Type B pancreatic cell (in vitro differentiated cells): Measurements from ENCODE around the gene COL4A6. TPM values are rescaled to one million over a fixed set of nuclear protein-coding genes. Genes with fewer than 3 reads are reported as not detected.

Experiments
- DNase-seq: peaks from one replicate; pipeline ENCODE4 v3.0.0; 2021; ENCODE audit warnings: mixed read lengths; ENCODE audit not compliant: unreplicated experiment; ENCODE audit errors: extremely low spot score
- H3K27ac Mint-ChIP-seq: 2 replicates; pipeline ENCODE4 v1.8.0; 2021; ENCODE audit warnings: mild to moderate bottlenecking, mixed read lengths
- H3K27me3 Mint-ChIP-seq: 2 replicates; pipeline ENCODE4 v1.8.0; 2021; ENCODE audit warnings: mixed read lengths
- H3K36me3 Mint-ChIP-seq: 2 replicates; pipeline ENCODE4 v1.8.0; 2021; ENCODE audit warnings: mixed read lengths
- H3K4me1 Mint-ChIP-seq: one replicate; pipeline ENCODE4 v1.8.0; 2021; ENCODE audit warnings: mixed read lengths; ENCODE audit not compliant: unreplicated experiment
- H3K4me3 Mint-ChIP-seq: 2 replicates; pipeline ENCODE4 v1.8.0; 2021; ENCODE audit warnings: mild to moderate bottlenecking, mixed read lengths
- H3K9me3 Mint-ChIP-seq: 2 replicates; pipeline ENCODE4 v1.8.0; 2021; ENCODE audit warnings: mixed read lengths
- total RNA-seq: library from RNA; stranded (reverse); gene quantifications from 2 replicates; pipeline ENCODE4 v1.2.1, GENCODE V29; 2021; ENCODE audit warnings: low replicate concordance
- TF ChIP-seq, protein P1 (sequence below): fragments of 200-600 bp; sonication (generic); conservative IDR thresholded peaks from 2 replicates; pipeline ENCODE4 v1.5.0; 2021; ENCODE audit warnings: antibody characterized with exemption, mild to moderate bottlenecking

COL4A6 gene
- total RNA-seq, 1 donor from 2014 or later: 51.7 TPM

DNA sequence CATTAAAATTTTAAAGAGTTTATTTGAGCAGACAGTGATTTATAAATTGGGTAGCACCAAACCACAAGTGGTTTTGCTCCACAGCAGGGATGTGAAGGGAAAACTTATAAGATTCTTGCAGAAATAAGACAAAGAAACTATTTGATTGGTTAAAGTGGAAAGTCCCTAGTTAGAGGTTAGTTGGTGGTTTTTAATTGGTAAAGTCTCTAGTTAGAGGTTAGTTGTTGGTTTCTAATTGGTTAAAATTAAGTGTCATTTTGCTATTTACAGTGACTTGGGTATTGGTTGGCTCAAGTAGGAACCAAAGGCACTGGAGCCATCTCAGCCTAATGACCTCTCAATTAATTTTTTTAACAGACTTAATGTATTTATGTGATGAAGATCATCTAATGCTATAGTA is 323.7 kb downstream of the COL4A6 start:
- Mint-ChIP-seq H3K27ac (no peak overlapping the region), H3K4me1 (peaks cover 4% of the 10 kb centered on the region), H3K9me3 (no peaks in the 10 kb centered on the region), H3K4me3 (no peak overlapping the region), H3K27me3 (no peaks in the 10 kb centered on the region), H3K36me3 (no peaks in the 10 kb centered on the region)
- TF ChIP-seq, protein P1, sequence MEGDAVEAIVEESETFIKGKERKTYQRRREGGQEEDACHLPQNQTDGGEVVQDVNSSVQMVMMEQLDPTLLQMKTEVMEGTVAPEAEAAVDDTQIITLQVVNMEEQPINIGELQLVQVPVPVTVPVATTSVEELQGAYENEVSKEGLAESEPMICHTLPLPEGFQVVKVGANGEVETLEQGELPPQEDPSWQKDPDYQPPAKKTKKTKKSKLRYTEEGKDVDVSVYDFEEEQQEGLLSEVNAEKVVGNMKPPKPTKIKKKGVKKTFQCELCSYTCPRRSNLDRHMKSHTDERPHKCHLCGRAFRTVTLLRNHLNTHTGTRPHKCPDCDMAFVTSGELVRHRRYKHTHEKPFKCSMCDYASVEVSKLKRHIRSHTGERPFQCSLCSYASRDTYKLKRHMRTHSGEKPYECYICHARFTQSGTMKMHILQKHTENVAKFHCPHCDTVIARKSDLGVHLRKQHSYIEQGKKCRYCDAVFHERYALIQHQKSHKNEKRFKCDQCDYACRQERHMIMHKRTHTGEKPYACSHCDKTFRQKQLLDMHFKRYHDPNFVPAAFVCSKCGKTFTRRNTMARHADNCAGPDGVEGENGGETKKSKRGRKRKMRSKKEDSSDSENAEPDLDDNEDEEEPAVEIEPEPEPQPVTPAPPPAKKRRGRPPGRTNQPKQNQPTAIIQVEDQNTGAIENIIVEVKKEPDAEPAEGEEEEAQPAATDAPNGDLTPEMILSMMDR: no peak
- no peak for DNase-seq

Other genes with a start within 250 kb of the COL4A6 start
- 85.1 and 167 TPM in 2 replicates for gene COL4A5, start 1.4 kb upstream of the COL4A6 start, total RNA-seq